GM21390 (cell line): ENCODE data around the gene DENND1B.
"Not testable (repeated sequence)": the region's sequence is repeated elsewhere in the genome, so short reads cannot be mapped to it uniquely, and the experiment has no call there.

Experiments used
- ATAC-seq: cut with Tn5 transposase; IDR thresholded peaks from one replicate; pipeline ENCODE4 v1.9.1; 2021; ENCODE audit not compliant: unreplicated experiment

Gene DENND1B

DNA sequence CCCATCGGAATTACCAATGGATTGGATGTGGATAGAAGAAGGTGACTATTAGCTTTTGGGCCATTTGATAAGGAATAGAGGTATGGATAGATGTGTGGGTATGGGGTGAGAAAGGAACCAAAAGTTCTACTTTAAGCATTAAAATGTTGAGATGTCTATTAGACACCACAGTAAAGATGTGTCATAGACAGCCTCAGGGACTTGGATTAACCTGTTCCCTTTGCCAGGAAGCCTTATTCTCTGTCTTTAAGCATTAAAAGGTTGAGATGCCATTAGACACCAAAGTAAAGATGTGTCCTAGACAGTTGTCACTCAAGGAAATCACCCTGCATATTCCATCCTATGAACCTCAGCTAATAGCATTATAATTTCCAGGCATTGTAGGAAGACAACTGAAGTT is 11.0 kb upstream of the DENND1B start:
- ATAC-seq, result no peak

DNA sequence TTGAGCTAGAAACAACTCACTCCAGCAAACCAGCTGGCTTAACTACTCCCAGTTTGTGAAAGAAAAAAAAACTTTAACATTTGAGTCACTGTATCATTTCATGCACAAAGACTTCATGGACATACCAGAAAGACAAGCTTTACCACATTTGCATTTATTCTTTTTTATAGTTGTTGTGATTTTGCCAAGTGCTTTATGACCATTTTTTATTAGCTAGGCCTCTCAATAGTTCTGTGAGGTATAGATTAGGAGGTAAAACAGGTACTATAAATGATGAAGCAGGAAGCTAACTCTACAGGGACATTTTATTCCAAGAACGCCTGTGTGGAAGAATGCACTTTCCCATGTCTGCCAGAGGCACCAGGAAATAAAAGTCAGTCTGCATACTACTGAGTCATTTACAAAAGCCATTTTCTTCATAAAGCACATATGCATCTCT is 8.2 kb upstream of the DENND1B start:
- ATAC-seq, result no peak

DNA sequence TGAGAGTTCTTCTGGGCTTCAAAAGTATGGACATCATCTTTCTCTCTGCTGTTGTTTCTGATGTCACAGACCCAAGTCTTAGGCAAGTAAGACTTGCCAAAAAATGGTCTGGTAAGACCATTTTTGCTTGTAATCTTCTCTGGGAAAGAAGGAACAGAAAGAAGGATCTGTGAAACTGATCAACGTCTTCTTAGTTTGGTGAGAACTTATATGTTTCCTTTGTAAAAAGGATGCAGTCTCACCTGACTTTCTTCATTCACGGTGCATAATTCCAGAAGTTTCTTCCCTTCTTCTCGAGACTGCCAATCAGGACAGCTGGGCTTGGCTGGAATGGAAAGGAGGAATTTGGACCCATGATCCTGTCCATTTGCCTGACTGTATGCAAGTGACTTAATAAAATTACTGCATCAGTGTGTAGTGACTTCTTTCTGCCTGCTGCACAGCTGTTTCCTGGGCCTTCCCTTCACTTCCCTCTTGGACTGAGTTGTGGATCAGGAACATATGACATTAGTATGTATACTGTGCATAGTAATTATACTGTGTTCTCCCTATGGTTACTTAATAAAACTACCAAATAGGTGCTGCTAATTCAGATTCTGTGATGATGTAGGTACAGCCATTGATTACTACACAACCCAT is 7.6 kb upstream of the DENND1B start:
- ATAC-seq, result no peak

DNA sequence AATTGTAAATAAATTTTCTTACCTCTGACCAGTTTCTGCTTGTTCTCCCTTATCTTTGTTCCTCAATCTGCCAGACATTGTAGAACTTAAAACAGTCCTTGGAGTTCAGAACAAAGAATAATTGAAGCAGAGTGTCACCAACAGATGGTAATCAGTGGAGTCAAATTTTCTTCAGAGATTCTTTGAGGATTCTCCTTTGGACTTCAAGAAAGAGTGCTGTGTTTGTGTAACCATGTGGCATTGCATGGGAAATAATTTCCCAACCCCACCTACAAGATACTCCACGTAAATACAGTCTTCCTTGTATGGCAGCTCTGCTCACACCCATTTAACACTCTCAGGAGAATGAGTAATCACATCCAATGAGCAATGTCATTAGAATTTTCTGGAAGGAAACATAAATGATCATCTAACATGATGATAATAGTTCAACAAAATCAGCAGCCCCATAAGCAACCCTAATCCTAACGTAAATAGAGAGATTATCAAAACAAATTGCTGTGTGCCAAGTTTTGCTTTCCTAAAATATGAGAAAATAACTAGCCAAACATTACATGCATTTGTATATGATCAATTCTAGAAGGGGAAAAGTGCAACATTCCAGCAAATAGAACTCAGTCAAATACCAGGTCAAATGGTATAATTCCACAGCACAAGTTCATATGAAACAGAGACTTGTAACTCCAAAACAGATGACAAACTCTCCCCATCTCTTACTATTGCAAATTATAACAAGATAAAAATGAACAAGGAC is 6.9 kb upstream of the DENND1B start:
- no peak for ATAC-seq

DNA sequence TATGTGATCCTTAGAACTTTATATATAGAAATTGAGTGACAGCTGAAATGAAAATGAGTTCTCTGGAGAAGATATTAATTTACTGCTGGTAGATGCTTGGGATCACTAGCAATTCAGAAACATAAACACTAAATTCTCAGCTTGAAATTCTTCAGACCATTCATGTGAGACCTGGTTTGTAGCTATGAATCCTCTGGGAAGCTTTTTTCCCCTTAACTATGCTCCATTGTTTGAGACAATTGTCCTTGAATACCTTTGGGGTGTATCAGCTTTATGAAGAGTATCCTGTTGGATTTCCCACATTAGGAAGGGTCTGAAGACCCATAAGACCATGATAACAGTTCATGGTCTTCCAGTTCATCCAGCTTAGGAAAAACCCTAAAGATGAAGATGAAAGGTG is 4.6 kb upstream of the DENND1B start:
- no peak for ATAC-seq

DNA sequence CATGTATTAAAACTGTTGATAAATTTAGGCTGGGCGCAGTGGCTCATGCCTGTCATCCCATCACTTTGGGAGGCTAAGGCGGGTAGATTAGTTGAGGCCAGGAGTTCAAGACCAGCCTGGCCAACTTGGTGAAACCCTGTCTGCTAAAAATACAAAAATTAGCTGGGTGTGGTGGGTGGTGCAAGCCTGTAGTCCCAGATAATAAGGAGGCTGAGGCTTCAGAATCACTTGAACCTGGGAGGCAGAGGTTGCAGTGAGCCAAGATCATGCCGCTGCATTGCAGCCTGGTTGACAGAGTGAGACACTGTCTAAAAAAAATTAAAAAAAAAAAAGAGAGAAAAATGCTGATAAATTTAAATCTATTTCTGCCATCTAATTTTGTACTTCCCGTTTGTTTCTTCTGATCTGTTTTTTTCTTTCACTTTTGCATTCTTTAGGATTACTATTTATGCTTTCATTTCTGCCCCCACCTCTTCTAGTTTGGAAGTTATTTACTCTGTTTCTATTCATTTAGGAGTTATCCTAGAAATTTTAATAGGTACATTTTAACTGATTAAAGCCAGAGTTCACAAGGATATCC is 3.2 kb upstream of the DENND1B start:
- no peak for ATAC-seq

DNA sequence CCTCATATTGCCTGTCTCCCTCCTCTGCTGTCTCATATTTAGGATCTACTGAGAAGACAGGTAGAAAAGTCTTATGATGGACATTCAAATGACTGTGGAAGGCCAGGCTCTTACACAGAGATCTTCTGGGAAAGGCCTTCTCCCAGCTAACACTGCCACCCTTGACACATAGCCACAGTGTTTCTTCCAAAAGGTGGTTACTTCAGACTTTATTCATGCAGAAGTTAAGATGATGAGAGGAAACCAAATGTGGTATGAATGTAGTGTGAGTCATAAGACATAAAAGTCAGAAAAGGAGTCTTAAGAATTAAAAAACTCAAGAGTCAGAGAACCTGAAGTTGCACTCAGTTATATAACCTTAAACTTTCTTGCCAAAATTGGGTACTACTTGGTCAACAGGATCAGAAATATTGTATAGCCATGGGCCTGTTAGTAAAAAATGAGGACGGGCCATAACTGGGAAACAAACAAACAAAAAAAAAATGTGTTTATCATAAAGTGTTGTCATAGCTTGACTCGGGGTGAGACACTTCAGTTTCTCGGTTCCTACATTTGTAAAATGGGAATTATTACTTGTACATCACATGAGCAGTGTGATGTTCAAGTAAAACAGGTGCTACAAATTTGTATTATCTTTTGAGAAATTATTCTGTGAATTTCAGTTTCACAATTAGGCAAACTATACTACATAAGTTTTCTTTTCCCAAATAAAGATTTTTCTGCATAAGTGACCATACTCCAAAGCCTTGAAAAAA is 1.2 kb upstream of the DENND1B start:
- peak; percentile 33 for ATAC-seq

DNA sequence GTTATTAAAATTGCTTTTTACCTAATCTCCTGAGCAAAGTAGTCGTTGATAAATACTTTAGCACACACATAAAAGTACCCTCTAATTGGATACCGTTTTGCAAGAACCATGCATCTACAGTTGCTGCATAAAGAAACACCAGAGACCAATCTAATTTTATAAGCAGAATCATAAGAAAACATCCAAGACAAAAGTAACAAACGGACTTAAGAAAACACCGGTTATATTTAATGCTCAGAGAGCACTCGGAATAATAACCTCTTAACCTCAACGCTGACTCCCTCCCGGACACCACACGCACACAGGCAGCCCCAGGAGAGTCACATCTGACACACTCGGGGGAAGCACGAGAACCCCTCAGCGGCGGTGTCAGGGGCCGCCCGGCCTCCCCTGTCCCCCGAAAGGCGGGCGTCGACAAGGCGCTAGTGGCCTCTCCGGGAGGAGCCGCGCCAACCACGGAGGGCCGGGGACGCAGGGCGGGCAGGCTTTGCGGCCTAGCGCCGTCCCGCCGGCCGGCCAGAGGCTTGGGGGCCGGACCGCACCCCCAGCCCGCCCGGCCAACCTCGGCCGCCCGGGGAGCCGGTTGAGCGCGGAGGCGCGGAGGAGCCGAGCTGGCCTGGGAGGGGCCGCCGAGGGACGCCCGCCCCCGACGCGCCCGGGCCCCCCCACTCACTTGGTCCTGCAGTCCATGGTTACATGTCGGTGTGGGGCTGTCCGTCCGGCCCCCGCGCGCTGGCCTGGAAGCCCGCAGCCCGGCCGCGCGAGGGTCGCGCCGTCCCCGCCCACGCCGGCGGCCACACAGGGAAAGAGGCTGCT is 606 bp downstream of the DENND1B start:
- peak; percentile 35 for ATAC-seq

DNA sequence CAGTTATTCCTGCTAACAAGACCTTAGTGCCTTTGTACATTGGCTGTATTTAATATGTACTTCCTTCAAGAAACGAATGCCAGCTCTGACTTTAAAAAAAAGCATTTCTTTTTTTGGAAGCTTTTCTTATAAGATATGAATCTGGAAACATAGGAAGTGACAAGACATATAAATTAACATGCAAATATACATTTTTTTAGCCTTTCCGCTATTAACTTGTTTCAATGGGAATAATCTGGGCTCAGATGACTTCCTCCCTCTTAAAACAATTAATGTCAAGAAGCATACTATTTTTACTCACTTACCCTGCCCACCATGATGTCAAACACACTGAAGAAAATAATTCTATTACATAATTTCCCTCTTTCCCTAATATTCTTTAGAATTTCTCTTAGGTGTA is 1.4 kb downstream of the DENND1B start:
- ATAC-seq, result no peak

DNA sequence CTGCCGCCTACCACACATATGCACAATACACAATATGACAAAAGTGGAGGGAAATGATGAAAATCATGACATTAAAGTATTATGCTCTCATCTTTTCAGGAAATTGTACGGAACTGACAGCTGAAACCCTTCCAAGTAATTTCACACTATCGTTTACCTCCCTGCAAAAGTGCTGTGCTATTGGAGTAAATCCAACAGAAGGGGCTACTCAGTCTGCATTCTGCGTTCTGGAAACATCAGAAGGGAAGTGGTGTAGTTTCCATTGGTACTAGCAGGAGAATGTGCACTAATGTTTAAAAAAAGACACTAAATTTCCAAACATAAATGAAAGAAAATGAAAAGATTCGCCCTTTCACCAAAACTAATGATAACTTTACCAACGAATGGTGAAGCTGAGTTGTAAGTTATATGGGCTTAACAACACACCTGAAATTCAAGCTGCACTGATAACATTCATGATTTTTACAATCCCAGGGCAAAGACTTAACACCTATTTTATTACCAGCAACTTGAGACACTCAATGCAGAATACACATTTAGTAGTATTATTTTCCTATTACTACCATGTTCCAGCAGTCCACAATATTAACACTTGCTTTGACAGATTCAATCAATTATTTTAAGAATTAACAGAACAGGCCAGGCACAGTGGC is 3.2 kb downstream of the DENND1B start:
- no peak for ATAC-seq

DNA sequence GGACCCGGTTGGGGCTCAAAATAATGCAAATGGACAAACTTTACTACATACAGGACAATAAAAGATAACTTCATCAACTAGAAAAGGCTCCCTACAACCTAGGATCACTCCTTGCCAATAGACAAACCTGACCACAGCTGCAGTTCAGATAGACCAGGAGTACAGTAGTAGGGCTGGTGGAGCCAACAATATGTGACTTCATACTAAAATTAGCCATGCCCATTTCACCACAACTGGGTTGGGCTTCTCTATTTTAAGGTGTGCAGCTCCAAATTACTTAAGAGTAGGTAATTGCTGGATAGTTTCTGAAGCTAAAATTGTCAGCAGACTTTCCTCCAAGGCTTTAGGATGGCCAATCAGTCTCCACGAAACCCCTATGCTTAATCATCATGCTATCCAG is 3.9 kb downstream of the DENND1B start:
- ATAC-seq, result no peak

DNA sequence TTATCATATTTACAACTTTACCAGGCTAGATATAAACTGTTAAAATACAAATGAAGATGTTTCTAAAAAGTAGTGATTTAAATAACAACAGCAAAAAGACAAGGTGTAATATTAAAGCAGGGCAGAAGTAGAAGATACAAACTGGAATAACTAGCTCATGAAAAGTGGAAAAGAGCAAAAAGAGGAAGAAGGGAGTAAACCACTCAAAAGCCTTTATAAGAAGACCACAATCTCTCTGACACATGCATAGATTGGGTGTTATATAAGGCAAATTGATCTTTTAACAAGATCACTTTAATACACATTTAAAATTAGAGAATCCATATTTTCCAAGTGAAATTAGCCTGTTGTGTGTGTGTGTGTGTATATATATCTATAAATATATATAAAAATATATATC is 5.0 kb downstream of the DENND1B start:
- no peak for ATAC-seq

DNA sequence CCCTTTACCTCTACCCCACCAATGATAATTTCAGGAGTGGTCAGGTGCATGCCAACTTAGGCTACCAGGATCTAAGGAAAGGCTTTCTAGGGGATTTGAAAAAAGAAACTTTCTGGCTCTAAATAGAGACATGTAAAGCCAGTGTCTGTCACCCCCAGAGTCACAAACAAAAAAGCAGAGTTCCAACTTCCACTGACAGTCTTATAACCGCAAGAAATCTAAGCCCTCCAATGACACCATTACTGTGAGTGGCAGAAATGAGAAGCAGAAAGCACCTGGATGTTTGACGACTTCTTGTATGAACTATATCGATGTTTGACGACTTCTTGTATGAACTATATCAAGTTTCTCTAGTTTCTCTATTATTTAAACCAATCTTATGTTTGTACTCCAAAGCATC is 6.0 kb downstream of the DENND1B start:
- no peak for ATAC-seq

DNA sequence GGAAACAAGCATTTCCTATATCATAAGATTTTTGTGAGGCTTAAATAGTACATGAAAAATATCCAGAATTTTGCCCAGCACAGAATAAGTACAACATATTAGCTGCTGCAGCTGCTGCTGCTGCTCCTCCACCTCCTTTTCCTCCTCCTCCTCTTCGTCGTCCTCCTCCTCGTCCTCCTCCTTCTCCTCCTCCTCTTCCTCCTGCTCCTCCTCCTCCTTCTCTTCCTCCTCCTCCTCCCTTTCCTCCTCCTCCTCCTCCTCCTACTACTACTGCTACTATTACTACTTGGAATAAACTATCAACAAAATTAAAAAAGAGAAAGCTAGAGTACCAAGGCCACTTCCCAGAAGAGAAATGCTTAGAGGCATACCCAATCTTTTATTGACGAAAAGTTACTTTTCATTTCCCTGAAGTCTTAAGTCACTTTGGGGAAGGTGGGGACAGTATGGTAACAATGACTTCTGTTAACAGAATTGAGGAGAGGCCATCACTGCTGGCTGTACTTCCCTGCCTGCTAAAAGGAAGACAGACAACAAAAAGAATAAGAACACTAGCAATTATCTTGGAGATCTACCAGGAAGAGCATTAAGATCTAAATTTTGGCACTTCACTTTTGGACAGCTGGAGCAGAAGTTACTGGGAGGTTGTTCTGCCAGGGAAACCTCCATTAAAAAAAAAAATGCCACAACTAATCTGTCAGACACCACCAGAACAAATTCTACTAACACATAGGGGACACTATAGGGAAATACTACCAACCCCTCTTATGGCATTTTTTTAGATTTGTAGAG is 7.1 kb downstream of the DENND1B start:
- no peak for ATAC-seq

DNA sequence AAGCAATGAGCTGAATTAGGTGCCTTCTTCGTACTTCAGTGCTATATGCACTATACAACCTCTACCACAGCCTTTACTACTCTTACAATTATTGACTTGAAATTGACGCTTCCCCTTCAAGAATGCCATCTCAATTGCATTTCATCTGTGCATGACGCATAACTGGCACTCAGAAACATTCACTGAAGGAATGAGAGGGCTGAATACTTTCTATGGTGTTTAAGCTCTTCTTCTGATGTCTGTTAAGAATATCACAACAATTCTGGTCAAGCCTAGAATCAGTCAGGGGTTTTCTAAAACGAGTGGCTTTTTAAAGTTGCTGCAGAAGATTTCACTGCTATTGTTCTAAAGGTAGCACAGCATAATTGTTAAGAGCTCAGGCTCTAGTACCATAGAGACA is 11.5 kb downstream of the DENND1B start:
- ATAC-seq, result no peak

DNA sequence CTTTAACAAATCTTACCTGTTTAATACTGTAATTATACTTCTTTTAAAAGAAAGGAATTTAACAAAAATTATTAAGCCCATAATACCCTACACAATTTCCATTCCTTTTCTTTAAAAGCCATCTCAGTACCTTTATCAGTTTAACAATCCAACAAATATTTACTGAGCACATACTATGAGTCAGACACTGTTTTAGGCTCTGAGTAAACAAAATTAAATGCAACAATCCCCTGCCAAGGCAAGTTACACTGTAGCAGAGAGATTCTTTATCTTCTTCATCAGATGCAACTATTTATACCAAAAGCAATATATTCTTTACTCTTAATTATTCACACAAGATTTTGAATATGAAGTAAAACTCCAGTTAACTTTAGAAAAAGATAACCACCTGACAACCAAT is 12.0 kb downstream of the DENND1B start:
- ATAC-seq, result no peak

DNA sequence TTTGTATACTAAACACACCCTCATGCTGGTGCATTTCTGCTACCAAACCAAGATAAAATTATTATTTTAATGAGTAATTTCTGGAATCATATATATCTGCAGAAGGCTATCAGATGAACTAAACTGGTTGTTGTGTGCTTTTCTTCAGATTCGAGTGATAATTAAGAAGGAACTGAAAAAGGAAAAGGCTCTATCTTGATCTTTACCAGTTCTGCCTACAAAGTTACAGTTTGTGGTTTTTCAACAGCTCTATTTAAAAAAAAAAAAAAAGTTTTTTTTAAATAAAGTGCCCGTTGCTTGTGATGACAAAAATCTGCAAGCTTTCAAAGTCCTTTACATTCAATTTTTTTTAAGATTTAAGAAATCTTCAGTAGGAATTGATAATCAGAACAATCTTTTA is 13.6 kb downstream of the DENND1B start:
- ATAC-seq, result peak; percentile 87

DNA sequence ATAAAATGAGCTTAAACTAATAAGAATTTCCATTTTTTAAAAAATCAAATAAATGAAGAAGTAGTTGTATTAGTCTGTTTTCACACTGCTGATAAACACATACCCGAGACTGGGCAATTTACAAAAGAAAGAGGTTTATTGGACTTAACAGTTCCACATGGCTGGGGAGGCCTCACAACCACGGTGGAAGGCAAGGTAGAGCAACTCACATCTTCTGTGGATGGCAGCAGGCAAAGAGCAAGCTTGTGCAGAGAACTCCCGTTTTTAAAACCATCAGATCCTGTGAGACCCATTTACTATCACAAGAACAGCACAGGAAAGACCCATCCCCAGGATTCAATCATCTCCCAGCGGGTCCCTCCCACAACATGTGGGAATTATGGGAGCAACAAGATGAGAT is 19.7 kb downstream of the DENND1B start:
- not testable (repeated sequence) for ATAC-seq

DNA sequence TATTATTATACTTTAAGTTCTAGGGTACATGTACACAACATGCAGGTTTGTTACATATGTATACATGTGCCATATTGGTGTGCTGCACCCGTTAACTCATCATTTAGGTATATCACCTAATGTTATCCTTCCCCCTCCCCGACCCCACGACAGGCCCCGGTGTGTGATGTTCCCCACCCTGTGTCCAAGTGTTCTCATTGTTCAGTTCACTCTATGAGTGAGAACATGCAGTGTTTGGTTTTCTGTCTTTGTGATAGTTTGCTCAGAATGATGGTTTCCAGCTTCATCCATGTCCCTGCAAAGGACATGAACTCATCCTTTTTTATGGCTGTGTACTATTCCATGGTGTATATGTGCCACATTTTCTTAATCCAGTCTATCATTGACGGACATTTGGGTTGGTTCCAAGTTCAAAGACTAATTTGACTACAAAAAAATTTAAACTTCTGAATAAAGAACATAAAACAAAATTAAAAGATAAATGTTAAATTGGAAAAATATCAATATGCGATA is 22.6 kb downstream of the DENND1B start:
- ATAC-seq, result not testable (repeated sequence)
